Measurements from ENCODE around the gene P4HB.

DNA sequence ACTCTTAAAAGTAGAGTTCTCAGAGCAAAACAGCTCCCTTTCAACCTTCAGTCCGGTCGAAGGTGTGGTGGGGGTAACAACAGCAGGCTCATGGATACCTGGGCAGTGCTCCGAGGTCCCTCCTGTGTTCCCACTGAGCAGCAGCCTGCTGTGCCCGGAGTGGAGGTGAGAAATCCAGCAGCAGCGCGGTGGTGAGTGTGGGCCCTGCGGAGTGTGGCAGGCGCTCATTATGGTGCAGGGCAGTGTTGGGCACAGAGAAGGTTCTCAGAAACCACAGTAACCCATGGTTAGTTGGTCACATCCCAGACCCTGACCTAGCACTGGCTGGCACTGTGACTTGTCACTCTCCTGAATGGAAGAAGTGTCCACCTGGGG, 5.0 kb upstream of the P4HB start:
- no peak for TF ChIP-seq POLR2A (IDR thresholded peaks at IDR 0.05)
- TF ChIP-seq, protein P1, sequence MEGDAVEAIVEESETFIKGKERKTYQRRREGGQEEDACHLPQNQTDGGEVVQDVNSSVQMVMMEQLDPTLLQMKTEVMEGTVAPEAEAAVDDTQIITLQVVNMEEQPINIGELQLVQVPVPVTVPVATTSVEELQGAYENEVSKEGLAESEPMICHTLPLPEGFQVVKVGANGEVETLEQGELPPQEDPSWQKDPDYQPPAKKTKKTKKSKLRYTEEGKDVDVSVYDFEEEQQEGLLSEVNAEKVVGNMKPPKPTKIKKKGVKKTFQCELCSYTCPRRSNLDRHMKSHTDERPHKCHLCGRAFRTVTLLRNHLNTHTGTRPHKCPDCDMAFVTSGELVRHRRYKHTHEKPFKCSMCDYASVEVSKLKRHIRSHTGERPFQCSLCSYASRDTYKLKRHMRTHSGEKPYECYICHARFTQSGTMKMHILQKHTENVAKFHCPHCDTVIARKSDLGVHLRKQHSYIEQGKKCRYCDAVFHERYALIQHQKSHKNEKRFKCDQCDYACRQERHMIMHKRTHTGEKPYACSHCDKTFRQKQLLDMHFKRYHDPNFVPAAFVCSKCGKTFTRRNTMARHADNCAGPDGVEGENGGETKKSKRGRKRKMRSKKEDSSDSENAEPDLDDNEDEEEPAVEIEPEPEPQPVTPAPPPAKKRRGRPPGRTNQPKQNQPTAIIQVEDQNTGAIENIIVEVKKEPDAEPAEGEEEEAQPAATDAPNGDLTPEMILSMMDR (IDR thresholded peaks at IDR 0.05): no peak
